Measurements from ENCODE around the gene LYPD5. TPM values are rescaled to one million over a fixed set of nuclear protein-coding genes. Genes with fewer than 3 reads are reported as not detected.

LYPD5 gene
- total RNA-seq, 1 experiment from 2014 or later, result 2.9 TPM

DNA sequence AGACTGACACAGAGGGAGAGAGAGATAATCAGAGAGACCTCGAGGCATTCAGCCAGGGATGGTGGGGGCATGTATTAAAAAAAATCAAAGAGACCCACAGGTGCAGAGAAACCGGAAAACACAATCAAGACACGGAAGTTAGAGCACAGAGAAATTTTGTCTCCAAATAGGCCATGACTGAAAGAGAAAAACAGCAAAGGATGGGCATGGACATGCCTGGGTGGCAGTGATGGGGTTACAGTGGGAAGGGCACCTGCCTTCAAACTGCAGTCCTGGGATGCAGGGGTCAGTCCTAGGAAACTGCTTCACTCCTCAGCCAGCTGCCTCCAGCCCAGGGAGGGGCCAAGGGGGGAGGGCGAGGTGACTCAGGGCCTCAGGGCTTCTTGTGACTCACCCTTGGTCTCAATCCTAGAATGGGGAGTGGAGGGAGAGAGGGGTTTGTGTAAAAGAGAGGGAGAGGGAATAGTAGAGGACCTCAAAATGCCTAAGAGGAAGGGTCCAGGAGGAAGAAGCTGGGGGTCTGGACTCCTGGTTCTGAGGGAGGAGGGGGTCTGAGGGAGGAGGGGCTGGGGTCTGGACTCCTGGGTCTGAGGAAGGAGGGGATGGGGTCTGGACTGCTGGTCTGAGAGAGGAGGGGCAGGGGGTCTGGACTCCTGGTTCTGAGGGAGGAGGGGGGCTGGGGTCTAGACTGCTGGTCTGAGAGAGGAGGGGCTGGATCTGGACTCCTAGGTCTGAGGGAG lies 17.8 kb downstream of the LYPD5 start:
- Histone ChIP-seq H2AFZ (no peak overlapping the region), H3K4me2 (peak overlapping the region; percentile 75), H3K27me3 (ENCODE audit: insufficient read depth, low read depth) (no peaks in the 10 kb centered on the region), H3K4me1 (replicated peaks; ENCODE audit: insufficient read depth) (peaks cover 43% of the 10 kb centered on the region), H3K9me3 (ENCODE audit: insufficient read depth, low read depth) (no peaks in the 10 kb centered on the region), H4K20me1 (ENCODE audit: insufficient read depth) (no peaks in the 10 kb centered on the region), H3K27ac (peak overlapping the region; percentile 70), H3K9me2 (ENCODE audit: insufficient read depth) (no peaks in the 10 kb centered on the region), H3K4me3 (peak overlapping the region; percentile 16; the same call in 1 of the 2 replicates), H3F3A (ENCODE audit: insufficient read depth, low read depth) (peaks cover 60% of the 10 kb centered on the region), H3K79me2 (ENCODE audit: low read depth) (peaks cover 21% of the 10 kb centered on the region), H3K36me3 (ENCODE audit: low read depth) (no peaks in the 10 kb centered on the region)
- ChIA-PET CTCF (interaction anchor here (0.6 to 1.9 kb wide), 3 partner anchors 39 to 116 kb away, joined by 3 to 9 read pairs (median 5); no protein-coding TSS in a partner anchor), POLR2A (ENCODE audit: unreplicated experiment) (interaction anchor here (0.6 to 1.2 kb wide), 2 partner anchors 116 kb away, joined by 7 to 11 read pairs; no protein-coding TSS in a partner anchor)
- peak; percentile 89 to 94 for DNase-seq
- no TSS peak for BruUV-seq (replicated peaks)
- intact Hi-C loops (cut with micrococcal nuclease; ENCODE audit: unreplicated experiment), result loop anchor here (2.0 to 10.0 kb wide), 4 partner anchors 20 to 340 kb away; partner anchors contain the start of genes IRGQ, SMG9 and ZNF576
- no peak for TF ChIP-seq EZH2 (IDR thresholded peaks at IDR 0.05; ENCODE audit: low read depth)
- TF ChIP-seq, protein P1, sequence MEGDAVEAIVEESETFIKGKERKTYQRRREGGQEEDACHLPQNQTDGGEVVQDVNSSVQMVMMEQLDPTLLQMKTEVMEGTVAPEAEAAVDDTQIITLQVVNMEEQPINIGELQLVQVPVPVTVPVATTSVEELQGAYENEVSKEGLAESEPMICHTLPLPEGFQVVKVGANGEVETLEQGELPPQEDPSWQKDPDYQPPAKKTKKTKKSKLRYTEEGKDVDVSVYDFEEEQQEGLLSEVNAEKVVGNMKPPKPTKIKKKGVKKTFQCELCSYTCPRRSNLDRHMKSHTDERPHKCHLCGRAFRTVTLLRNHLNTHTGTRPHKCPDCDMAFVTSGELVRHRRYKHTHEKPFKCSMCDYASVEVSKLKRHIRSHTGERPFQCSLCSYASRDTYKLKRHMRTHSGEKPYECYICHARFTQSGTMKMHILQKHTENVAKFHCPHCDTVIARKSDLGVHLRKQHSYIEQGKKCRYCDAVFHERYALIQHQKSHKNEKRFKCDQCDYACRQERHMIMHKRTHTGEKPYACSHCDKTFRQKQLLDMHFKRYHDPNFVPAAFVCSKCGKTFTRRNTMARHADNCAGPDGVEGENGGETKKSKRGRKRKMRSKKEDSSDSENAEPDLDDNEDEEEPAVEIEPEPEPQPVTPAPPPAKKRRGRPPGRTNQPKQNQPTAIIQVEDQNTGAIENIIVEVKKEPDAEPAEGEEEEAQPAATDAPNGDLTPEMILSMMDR (conservative IDR thresholded peaks at IDR 0.05), result no peak

DNA sequence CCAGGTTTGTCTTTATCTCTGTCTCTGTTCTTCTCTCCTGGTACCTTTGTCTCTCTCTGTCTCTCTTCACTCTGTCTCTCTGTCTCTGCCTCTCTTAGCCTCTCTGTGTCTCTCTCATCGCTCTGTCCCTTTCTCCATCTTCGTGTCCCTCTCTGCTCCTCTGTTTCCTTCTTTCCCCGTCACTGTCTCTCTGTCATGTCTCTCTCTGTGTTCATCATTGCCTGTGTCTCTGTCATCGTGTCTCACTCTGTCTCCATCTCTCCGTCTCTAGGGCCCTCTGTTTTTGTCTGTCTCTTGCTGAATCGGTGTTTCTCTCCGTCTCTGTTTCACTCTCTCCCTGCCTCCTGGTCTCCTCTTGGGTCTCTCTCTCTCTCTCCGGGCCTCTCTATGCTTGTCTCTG lies 18.6 kb downstream of the LYPD5 start:
- no peak for DNase-seq
- peaks cover 28% of the 10 kb centered on the region for H3K79me2 ChIP-seq (ENCODE audit: low read depth)
- no TSS peak for BruUV-seq (replicated peaks)
- intact Hi-C loops (cut with micrococcal nuclease; ENCODE audit: unreplicated experiment), result loop anchor here (2.0 to 10.0 kb wide), 4 partner anchors 19 to 339 kb away; partner anchors contain the start of genes IRGQ, SMG9 and ZNF576
- no peaks in the 10 kb centered on the region for H3K27me3 ChIP-seq (ENCODE audit: insufficient read depth, low read depth)
- TF ChIP-seq EZH2 (IDR thresholded peaks at IDR 0.05; ENCODE audit: low read depth), result no peak
- TF ChIP-seq, protein P1 (conservative IDR thresholded peaks at IDR 0.05), result no peak
- peaks cover 49% of the 10 kb centered on the region for H3K4me1 ChIP-seq (replicated peaks; ENCODE audit: insufficient read depth)
- H3K4me2 ChIP-seq, result peak overlapping the region; percentile 75
- H3K27ac ChIP-seq, result peak overlapping the region; percentile 70
- ChIA-PET CTCF (no interaction called here), POLR2A (ENCODE audit: unreplicated experiment) (no interaction called here)
- no peak overlapping the region for H2AFZ ChIP-seq
- H3K4me3 ChIP-seq, result no peak overlapping the region
- H3K9me2 ChIP-seq (ENCODE audit: insufficient read depth), result no peaks in the 10 kb centered on the region
- no peaks in the 10 kb centered on the region for H4K20me1 ChIP-seq (ENCODE audit: insufficient read depth)
- H3F3A ChIP-seq (ENCODE audit: insufficient read depth, low read depth), result peaks cover 68% of the 10 kb centered on the region
- no peaks in the 10 kb centered on the region for H3K36me3 ChIP-seq (ENCODE audit: low read depth)
- no peaks in the 10 kb centered on the region for H3K9me3 ChIP-seq (ENCODE audit: insufficient read depth, low read depth)

DNA sequence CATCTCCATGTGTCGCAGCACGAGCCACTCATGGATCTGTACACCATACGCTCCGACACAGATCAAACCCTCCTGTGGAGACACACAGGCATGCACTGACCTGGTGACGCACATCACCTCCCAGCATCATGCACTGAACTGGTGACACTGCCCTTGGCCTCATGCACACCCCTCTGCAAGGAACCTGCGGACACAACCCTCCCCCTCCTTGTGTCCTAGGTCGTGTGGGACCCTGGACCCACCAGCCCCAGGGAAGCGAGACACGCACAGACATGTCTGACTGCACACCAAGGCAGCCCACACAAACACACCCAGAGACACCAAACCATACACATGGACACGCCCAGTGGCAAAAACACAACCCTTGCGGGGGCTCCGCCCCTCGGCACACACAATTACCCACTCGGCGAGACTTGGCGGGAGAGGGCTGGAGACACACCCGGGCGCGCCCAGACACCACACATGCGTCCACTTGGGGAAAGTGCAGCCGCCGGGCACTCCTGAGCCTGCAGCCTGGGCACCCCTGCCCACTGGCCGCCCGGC lies 19.5 kb downstream of the LYPD5 start:
- peak in 1 of 2 experiments; percentile 58 for DNase-seq
- BruUV-seq (replicated peaks), result no TSS peak

More for the DNA sequence above, 19.5 kb downstream of the LYPD5 start:
- Histone ChIP-seq H3K9me3 (ENCODE audit: insufficient read depth, low read depth) (no peaks in the 10 kb centered on the region), H3K27me3 (ENCODE audit: insufficient read depth, low read depth) (no peaks in the 10 kb centered on the region), H3F3A (ENCODE audit: insufficient read depth, low read depth) (peaks cover 77% of the 10 kb centered on the region), H4K20me1 (ENCODE audit: insufficient read depth) (no peaks in the 10 kb centered on the region), H3K4me2 (no peak overlapping the region), H3K9me2 (ENCODE audit: insufficient read depth) (no peaks in the 10 kb centered on the region), H3K4me3 (no peak overlapping the region), H3K36me3 (ENCODE audit: low read depth) (no peaks in the 10 kb centered on the region), H3K27ac (no peak overlapping the region), H2AFZ (no peak overlapping the region), H3K4me1 (replicated peaks; ENCODE audit: insufficient read depth) (peaks cover 58% of the 10 kb centered on the region), H3K79me2 (ENCODE audit: low read depth) (peaks cover 37% of the 10 kb centered on the region)
- intact Hi-C loops (cut with micrococcal nuclease; ENCODE audit: unreplicated experiment), result loop anchor here (10.0 kb wide), 1 partner anchor 338 kb away; no protein-coding TSS in a partner anchor
- ChIA-PET CTCF (no interaction called here), POLR2A (ENCODE audit: unreplicated experiment) (no interaction called here)
- no peak for TF ChIP-seq EZH2 (IDR thresholded peaks at IDR 0.05; ENCODE audit: low read depth)
- TF ChIP-seq, protein P1 (conservative IDR thresholded peaks at IDR 0.05), result no peak
